ENCODE results near the gene CAMK1. TPM values are rescaled to one million over a fixed set of nuclear protein-coding genes. Genes with fewer than 3 reads are reported as not detected.

CAMK1 gene
- total RNA-seq, 2 experiments from 2014 or later: 0.74 to 1.1 TPM

DNA sequence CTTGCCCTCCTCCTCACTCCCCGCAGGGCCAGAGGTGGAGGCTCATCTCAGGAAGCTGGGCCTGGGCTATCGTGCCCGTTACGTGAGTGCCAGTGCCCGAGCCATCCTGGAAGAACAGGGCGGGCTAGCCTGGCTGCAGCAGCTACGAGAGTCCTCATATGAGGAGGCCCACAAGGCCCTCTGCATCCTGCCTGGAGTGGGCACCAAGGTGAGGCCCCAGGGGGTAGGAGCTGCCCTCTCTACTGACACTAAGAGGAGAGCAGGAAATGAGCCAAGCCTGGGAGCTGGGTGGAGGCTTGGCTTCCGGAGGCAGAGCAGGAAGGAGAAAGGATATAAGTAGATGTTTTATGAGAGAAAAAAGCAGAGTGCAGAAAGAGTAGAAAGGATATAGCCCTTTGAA, 15.1 kb downstream of the CAMK1 start:
- TF ChIP-seq, protein P1, sequence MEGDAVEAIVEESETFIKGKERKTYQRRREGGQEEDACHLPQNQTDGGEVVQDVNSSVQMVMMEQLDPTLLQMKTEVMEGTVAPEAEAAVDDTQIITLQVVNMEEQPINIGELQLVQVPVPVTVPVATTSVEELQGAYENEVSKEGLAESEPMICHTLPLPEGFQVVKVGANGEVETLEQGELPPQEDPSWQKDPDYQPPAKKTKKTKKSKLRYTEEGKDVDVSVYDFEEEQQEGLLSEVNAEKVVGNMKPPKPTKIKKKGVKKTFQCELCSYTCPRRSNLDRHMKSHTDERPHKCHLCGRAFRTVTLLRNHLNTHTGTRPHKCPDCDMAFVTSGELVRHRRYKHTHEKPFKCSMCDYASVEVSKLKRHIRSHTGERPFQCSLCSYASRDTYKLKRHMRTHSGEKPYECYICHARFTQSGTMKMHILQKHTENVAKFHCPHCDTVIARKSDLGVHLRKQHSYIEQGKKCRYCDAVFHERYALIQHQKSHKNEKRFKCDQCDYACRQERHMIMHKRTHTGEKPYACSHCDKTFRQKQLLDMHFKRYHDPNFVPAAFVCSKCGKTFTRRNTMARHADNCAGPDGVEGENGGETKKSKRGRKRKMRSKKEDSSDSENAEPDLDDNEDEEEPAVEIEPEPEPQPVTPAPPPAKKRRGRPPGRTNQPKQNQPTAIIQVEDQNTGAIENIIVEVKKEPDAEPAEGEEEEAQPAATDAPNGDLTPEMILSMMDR (IDR thresholded peaks at IDR 0.05): no peak
- Histone ChIP-seq H3K9me3 (ENCODE audit: control insufficient read depth in 1 of 2, insufficient read depth in 1 of 2, low read length in 2 of 2) (no peaks in the 10 kb centered on the region), H3K27ac (ENCODE audit: low read depth in 1 of 2, low read length in 2 of 2) (no peak overlapping the region), H3K27me3 (ENCODE audit: control insufficient read depth in 1 of 2, insufficient read depth in 2 of 2, low read length in 2 of 2) (no peaks in the 10 kb centered on the region), H3K36me3 (ENCODE audit: insufficient read depth, low read length) (peaks cover 59% of the 10 kb centered on the region), H3K4me3 (ENCODE audit: low read length) (no peak overlapping the region), H3K4me1 (ENCODE audit: insufficient read depth, low read length) (peaks cover 47% of the 10 kb centered on the region)
- Mint-ChIP-seq H3K27me3 (no peaks in the 10 kb centered on the region), H3K27ac (peak overlapping the region; percentile 57), H3K36me3 (ENCODE audit: low read depth) (peaks cover 79% of the 10 kb centered on the region), H3K4me1 (ENCODE audit: low read depth) (peaks cover 44% of the 10 kb centered on the region), H3K4me3 (peak overlapping the region; percentile 3), H3K9me3 (no peaks in the 10 kb centered on the region)
- intact Hi-C loops (cut with DNase I, micrococcal nuclease): no loop called here
- CTCF ChIA-PET: no interaction called here
- POLR2A ChIA-PET: no interaction called here
- DNase-seq: peak in 2 of 14 experiments; percentile 22 to 23
- no peak for ATAC-seq (ENCODE audit: poor library complexity)

DNA sequence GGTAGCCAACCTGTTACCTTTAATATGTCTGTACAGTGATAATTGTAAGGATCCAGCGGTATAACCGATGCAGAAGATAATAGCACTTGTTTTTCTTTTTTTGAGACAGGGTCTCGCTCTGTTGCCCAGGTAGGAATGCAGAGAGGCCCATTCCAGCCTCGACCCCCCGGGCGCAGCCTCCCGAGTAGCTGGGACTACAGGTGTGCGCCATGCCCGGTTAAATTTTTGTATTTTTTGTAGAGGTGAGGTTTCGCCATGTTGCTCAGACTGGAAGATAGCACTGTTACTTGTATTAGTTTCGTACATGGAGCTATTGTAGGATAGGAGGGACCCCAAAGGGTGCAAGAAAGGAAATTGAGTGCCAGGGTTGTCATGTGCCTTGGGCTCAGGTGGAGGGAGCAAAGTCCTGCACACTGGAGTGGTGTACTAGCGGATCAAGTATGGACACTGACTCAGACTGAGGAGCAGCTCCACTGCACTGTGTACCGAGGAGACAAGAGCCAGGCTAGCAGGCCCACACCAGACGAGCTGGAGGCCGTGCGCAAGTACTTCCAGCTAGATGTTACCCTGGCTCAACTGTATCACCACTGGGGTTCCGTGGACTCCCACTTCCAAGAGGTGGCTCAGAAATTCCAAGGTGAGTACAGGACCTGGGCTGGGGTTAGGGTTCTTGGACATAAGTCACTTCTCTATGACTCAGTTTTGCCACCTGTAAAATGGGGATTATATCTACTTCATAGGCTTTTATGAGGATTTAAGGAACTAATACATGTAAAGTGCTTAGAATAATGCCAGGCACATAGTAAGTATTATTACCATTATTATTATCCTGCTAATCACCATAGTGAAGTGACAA, 19.0 kb downstream of the CAMK1 start:
- Histone ChIP-seq H3K9me3 (ENCODE audit: control insufficient read depth in 1 of 2, insufficient read depth in 1 of 2, low read length in 2 of 2) (no peaks in the 10 kb centered on the region), H3K36me3 (ENCODE audit: insufficient read depth, low read length) (peaks cover 49% of the 10 kb centered on the region), H3K27me3 (ENCODE audit: control insufficient read depth in 1 of 2, insufficient read depth in 2 of 2, low read length in 2 of 2) (no peaks in the 10 kb centered on the region), H3K27ac (ENCODE audit: low read depth in 1 of 2, low read length in 2 of 2) (peak overlapping the region; percentile 69 to 74), H3K4me3 (ENCODE audit: low read length) (peak overlapping the region; percentile 82), H3K4me1 (ENCODE audit: insufficient read depth, low read length) (peaks cover 44% of the 10 kb centered on the region)
- H3K27ac Mint-ChIP-seq: peak overlapping the region; percentile 85
- peak overlapping the region; percentile 95 for H3K4me3 Mint-ChIP-seq
- ChIA-PET POLR2A (interaction anchor here (0.6 to 3.3 kb wide), 8 partner anchors 19 to 387 kb away, joined by 3 to 41 read pairs (median 6); partner anchors contain the start of genes ARPC4, BRPF1, MTMR14 and TADA3), CTCF (interaction anchor here (1.4 kb wide), 1 partner anchor 182 kb away, joined by 4 read pairs; no protein-coding TSS in a partner anchor)
- no peaks in the 10 kb centered on the region for H3K9me3 Mint-ChIP-seq
- DNase-seq (no peak), ATAC-seq (ENCODE audit: poor library complexity) (no peak)
- H3K36me3 Mint-ChIP-seq (ENCODE audit: low read depth): peaks cover 77% of the 10 kb centered on the region
- no peaks in the 10 kb centered on the region for H3K27me3 Mint-ChIP-seq
- intact Hi-C loops (cut with DNase I, micrococcal nuclease): loop anchor here (1.0 to 2.0 kb wide), 2 partner anchors 42 to 92 kb away; partner anchors contain the start of gene TADA3 (in 2 of the 2)
- TF ChIP-seq, protein P1 (IDR thresholded peaks at IDR 0.05): no peak
- H3K4me1 Mint-ChIP-seq (ENCODE audit: low read depth): peaks cover 51% of the 10 kb centered on the region

DNA sequence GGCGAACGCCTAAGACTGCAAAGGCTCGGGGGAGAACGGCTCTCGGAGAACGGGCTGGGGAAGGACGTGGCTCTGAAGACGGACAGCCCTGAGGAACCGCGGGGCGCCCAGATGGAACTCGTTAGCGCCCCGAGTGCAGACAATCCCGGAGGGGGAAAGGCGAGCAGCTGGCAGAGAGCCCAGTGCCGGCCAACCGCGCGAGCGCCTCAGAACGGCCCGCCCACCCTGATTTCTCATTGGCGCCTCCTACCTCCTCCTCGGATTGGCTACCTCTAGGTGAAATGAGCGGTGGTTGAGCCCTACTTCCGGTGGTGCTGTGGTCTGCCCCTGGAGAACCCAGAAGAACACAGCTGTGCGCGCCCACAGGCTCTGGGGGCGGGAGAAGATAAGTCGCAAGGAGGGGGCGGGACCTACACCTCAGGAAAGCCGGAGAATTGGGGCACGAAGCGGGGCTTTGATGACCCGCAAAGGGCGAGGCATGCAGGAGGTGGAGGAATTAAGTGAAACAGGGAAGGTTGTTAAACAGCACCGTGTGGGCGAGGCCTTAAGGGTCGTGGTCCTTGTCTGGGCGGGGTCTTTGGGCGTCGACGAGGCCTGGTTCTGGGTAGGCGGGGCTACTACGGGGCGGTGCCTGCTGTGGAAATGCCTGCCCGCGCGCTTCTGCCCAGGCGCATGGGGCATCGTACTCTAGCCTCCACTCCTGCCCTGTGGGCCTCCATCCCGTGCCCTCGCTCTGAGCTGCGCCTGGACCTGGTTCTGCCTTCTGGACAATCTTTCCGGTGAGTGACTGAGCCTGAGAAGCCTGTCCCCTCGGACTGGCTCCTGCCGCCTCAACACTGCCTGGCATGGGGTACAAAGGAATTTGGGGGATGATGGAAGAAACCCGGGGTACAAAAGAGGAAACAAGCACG, 19.8 kb downstream of the CAMK1 start, which contains the start of gene OGG1:
TSS of gene OGG1 (plus strand) at position 308 of the 911 bp plus-strand sequence. CDS start at position 643, 335 bp downstream.
- peak; percentile 94 for ATAC-seq (ENCODE audit: poor library complexity)
- H3K4me3 Mint-ChIP-seq: peak within 1 kb of the TSS; percentile 95
- TF ChIP-seq, protein P1 (IDR thresholded peaks at IDR 0.05): no peak
- Histone ChIP-seq H3K9me3 (ENCODE audit: control insufficient read depth in 1 of 2, insufficient read depth in 1 of 2, low read length in 2 of 2) (no peaks in the 10 kb centered on the region), H3K4me1 (ENCODE audit: insufficient read depth, low read length) (peaks cover 37% of the 10 kb centered on the region), H3K36me3 (ENCODE audit: insufficient read depth, low read length) (peaks cover 51% of the 10 kb centered on the region), H3K27ac (ENCODE audit: low read depth in 1 of 2, low read length in 2 of 2) (peak within 1 kb of the TSS; percentile 69 to 74), H3K27me3 (ENCODE audit: control insufficient read depth in 1 of 2, insufficient read depth in 2 of 2, low read length in 2 of 2) (no peaks in the 10 kb centered on the region), H3K4me3 (ENCODE audit: low read length) (peak within 1 kb of the TSS; percentile 82)
- DNase-seq: peak; percentile 84 to 98 (median 91)
- peak within 1 kb of the TSS; percentile 85 for H3K27ac Mint-ChIP-seq
- intact Hi-C loops (cut with DNase I, micrococcal nuclease): loop anchor here (1.0 to 5.0 kb wide), 6 partner anchors 19 to 142 kb away; partner anchors contain the start of genes TADA3 (in 2 of the 2), BRPF1 (in 1 of the 2) and JAGN1 (in 1 of the 2)
- no peaks in the 10 kb centered on the region for H3K27me3 Mint-ChIP-seq
- ChIA-PET POLR2A (interaction anchor here (1.0 to 3.3 kb wide), 14 partner anchors 10 to 387 kb away, joined by 3 to 41 read pairs (median 5); partner anchors contain the start of genes ARPC4, BRPF1, CAMK1 and CRELD1), CTCF (interaction anchor here (1.0 to 1.5 kb wide), 6 partner anchors 19 to 183 kb away, joined by 3 to 9 read pairs (median 4); partner anchors contain the start of genes ARPC4 and BRPF1)
- H3K4me1 Mint-ChIP-seq (ENCODE audit: low read depth): peaks cover 48% of the 10 kb centered on the region
- H3K9me3 Mint-ChIP-seq: no peaks in the 10 kb centered on the region
- peaks cover 77% of the 10 kb centered on the region for H3K36me3 Mint-ChIP-seq (ENCODE audit: low read depth)

Data from CD4-positive, alpha-beta T cell (primary cell).